GM23338 (cell line): ENCODE results near the gene PJA1.

Source experiments
- EZH2 ChIP-seq: fragments of 200-600 bp; sonication (generic); IDR thresholded peaks from one replicate; pipeline ENCODE4 v1.8.0; 2017; ENCODE audit warnings: antibody characterized with exemption, mild to moderate bottlenecking, low read depth; ENCODE audit not compliant: unreplicated experiment
- NANOG ChIP-seq: IDR thresholded peaks from 2 replicates; pipeline ENCODE4 v1.6.1; 2016; ENCODE audit warnings: antibody characterized with exemption, borderline replicate concordance
- POLR2AphosphoS5 ChIP-seq: IDR thresholded peaks from 2 replicates; pipeline ENCODE4 v1.6.1; 2016; ENCODE audit warnings: antibody characterized with exemption, low read depth
- REST ChIP-seq: IDR thresholded peaks from one replicate; pipeline ENCODE4 v1.6.1; 2018; ENCODE audit warnings: antibody characterized with exemption; ENCODE audit not compliant: unreplicated experiment
- TF ChIP-seq, protein P1 (sequence below), 2 experiments: fragments of 200-600 bp in 1 of 2; sonication (generic) in 1 of 2; conservative IDR thresholded peaks; 2 replicates each; pipeline versions ENCODE4 v1.5.1 to v1.6.1; 2016 to 2017; ENCODE audit warnings: antibody characterized with exemption in 2 of 2, low read depth in 2 of 2, mild to moderate bottlenecking in 2 of 2, moderate library complexity in 1 of 2

DNA sequence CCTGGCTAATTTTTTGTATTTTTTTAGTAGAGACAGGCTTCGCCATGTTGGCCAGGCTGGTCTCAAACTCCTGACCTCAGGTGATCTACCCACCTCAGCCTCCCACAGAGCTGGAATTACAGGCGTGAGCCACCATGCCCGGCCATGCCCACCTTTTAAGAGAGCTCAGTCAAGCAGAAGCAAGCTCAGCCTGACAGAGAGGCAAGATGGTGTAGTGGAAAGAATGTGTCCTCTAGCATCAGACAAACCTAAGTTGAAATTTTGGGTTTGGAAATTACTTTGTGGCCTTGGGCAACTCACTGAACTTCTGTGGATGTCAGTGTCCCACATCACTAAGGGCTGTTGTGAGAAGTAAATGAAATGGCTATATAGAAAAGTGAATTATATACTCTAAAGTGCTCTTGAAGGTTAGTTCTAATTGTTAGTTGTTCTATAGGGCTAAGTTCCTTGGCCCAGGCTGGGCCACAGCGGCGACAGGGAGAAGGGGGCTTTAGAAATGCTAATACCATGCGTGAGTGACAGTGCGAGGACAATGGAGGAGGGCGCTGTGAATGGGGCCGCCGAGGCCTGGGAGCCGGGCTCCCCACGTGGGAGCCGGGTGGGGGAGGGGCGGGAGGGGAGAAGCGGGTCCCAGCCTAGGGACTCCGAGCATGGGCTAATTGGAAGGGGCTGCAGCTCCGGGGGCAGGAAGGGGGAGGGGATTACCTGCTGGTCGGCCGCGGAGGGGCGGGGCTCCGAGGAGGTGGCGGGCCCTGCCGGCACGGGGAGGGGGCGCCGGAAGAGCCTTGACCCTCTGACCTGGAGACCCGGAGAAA, 15.6 kb downstream of the PJA1 start:
- TF ChIP-seq, protein P1, sequence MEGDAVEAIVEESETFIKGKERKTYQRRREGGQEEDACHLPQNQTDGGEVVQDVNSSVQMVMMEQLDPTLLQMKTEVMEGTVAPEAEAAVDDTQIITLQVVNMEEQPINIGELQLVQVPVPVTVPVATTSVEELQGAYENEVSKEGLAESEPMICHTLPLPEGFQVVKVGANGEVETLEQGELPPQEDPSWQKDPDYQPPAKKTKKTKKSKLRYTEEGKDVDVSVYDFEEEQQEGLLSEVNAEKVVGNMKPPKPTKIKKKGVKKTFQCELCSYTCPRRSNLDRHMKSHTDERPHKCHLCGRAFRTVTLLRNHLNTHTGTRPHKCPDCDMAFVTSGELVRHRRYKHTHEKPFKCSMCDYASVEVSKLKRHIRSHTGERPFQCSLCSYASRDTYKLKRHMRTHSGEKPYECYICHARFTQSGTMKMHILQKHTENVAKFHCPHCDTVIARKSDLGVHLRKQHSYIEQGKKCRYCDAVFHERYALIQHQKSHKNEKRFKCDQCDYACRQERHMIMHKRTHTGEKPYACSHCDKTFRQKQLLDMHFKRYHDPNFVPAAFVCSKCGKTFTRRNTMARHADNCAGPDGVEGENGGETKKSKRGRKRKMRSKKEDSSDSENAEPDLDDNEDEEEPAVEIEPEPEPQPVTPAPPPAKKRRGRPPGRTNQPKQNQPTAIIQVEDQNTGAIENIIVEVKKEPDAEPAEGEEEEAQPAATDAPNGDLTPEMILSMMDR (conservative IDR thresholded peaks at IDR 0.05; ENCODE audit: low read depth in 2 of 2) = no peak
- TF ChIP-seq REST (no peak), POLR2AphosphoS5 (no peak), EZH2 (no peak), NANOG (no peak)
